ENCODE data around the gene ARPC3. TPM values are rescaled to one million over a fixed set of nuclear protein-coding genes. Genes with fewer than 3 reads are reported as not detected.
A peak's percentile ranks its signal among the peaks of the same experiment; 100 is the strongest.
"Not testable (repeated sequence)": the region's sequence is repeated elsewhere in the genome, so short reads cannot be mapped to it uniquely, and the experiment has no call there.

The ARPC3 gene
- total RNA-seq, 1 donor from 2014 or later: 290 TPM

GRCh38 chr12:110451263-110451662 lies 1.1 kb upstream of the ARPC3 start:
- intact Hi-C loops (cut with micrococcal nuclease): loop anchor here (2.0 kb wide), 1 partner anchor 62 kb away; no protein-coding TSS in a partner anchor
- Mint-ChIP-seq H3K27ac (peak overlapping the region; percentile 83), H3K27me3 (ENCODE audit: insufficient read depth) (no peaks in the 10 kb centered on the region), H3K4me3 (peak overlapping the region; percentile 100), H3K36me3 (ENCODE audit: low read depth) (peaks cover 33% of the 10 kb centered on the region), H3K4me1 (ENCODE audit: low read depth) (peaks cover 36% of the 10 kb centered on the region), H3K9me3 (no peaks in the 10 kb centered on the region)
- DNase-seq (ENCODE audit: low spot score): no peak

- peaks cover 35% of the 10 kb centered on the region for H3K4me1 Mint-ChIP-seq (ENCODE audit: low read depth)
- DNase-seq (ENCODE audit: low spot score): no peak
- no peak overlapping the region for H3K4me3 Mint-ChIP-seq
- H3K27me3 Mint-ChIP-seq (ENCODE audit: insufficient read depth): no peaks in the 10 kb centered on the region
- H3K36me3 Mint-ChIP-seq (ENCODE audit: low read depth): peaks cover 29% of the 10 kb centered on the region
- intact Hi-C loops (cut with micrococcal nuclease): no loop called here
- H3K9me3 Mint-ChIP-seq: no peaks in the 10 kb centered on the region
- no peak overlapping the region for H3K27ac Mint-ChIP-seq
Observed at GRCh38 chr12:110444455-110444854, 5.7 kb downstream of the ARPC3 start.

- H3K36me3 Mint-ChIP-seq (ENCODE audit: low read depth): peaks cover 34% of the 10 kb centered on the region
- H3K4me3 Mint-ChIP-seq: no peak overlapping the region
- no peak for DNase-seq (ENCODE audit: low spot score)
- no peak overlapping the region for H3K27ac Mint-ChIP-seq
- no peaks in the 10 kb centered on the region for H3K4me1 Mint-ChIP-seq (ENCODE audit: low read depth)
- intact Hi-C loops (cut with micrococcal nuclease): no loop called here
- no peaks in the 10 kb centered on the region for H3K9me3 Mint-ChIP-seq
- H3K27me3 Mint-ChIP-seq (ENCODE audit: insufficient read depth): no peaks in the 10 kb centered on the region
Observed at GRCh38 chr12:110436231-110436630, 13.9 kb downstream of the ARPC3 start.

- Mint-ChIP-seq H3K36me3 (ENCODE audit: low read depth) (peaks cover 21% of the 10 kb centered on the region), H3K27me3 (ENCODE audit: insufficient read depth) (peaks cover 4% of the 10 kb centered on the region), H3K4me3 (no peak overlapping the region), H3K4me1 (ENCODE audit: low read depth) (no peaks in the 10 kb centered on the region), H3K9me3 (no peaks in the 10 kb centered on the region), H3K27ac (no peak overlapping the region)
- DNase-seq (ENCODE audit: low spot score): no peak
- intact Hi-C loops (cut with micrococcal nuclease): loop anchor here (1.0 kb wide), 7 partner anchors 18 to 332 kb away; partner anchors contain the start of genes ARPC3, ATP2A2, FAM216A and GPN3
Observed at GRCh38 chr12:110431957-110432587, 18.1 kb downstream of the ARPC3 start.

- DNase-seq (ENCODE audit: low spot score); H3K27ac Mint-ChIP-seq; intact Hi-C loops (cut with micrococcal nuclease); H3K36me3 Mint-ChIP-seq (ENCODE audit: low read depth); H3K4me1 Mint-ChIP-seq (ENCODE audit: low read depth); H3K9me3 Mint-ChIP-seq; H3K4me3 Mint-ChIP-seq; H3K27me3 Mint-ChIP-seq (ENCODE audit: insufficient read depth): not testable (repeated sequence)
Observed at GRCh38 chr12:110429676-110430075, 20.5 kb downstream of the ARPC3 start.

GRCh38 chr12:110426406-110426805 lies 23.7 kb downstream of the ARPC3 start:
- no peak overlapping the region for H3K27ac Mint-ChIP-seq
- H3K27me3 Mint-ChIP-seq (ENCODE audit: insufficient read depth): peaks cover 28% of the 10 kb centered on the region
- intact Hi-C loops (cut with micrococcal nuclease): no loop called here
- no peak for DNase-seq (ENCODE audit: low spot score)
- no peaks in the 10 kb centered on the region for H3K36me3 Mint-ChIP-seq (ENCODE audit: low read depth)
- H3K4me1 Mint-ChIP-seq (ENCODE audit: low read depth): no peaks in the 10 kb centered on the region
- no peak overlapping the region for H3K4me3 Mint-ChIP-seq
- H3K9me3 Mint-ChIP-seq: no peaks in the 10 kb centered on the region

- no peak overlapping the region for H3K27ac Mint-ChIP-seq
- intact Hi-C loops (cut with micrococcal nuclease): no loop called here
- no peaks in the 10 kb centered on the region for H3K36me3 Mint-ChIP-seq (ENCODE audit: low read depth)
- no peak for DNase-seq (ENCODE audit: low spot score)
- H3K4me1 Mint-ChIP-seq (ENCODE audit: low read depth): no peaks in the 10 kb centered on the region
- no peaks in the 10 kb centered on the region for H3K9me3 Mint-ChIP-seq
- peaks cover 37% of the 10 kb centered on the region for H3K27me3 Mint-ChIP-seq (ENCODE audit: insufficient read depth)
- H3K4me3 Mint-ChIP-seq: no peak overlapping the region
Observed at GRCh38 chr12:110424237-110424636, 25.9 kb downstream of the ARPC3 start.

GRCh38 chr12:110421701-110422100 lies 28.4 kb downstream of the ARPC3 start:
- Mint-ChIP-seq H3K27ac (no peak overlapping the region), H3K27me3 (ENCODE audit: insufficient read depth) (peaks cover 42% of the 10 kb centered on the region), H3K36me3 (ENCODE audit: low read depth) (no peaks in the 10 kb centered on the region), H3K4me1 (ENCODE audit: low read depth) (no peaks in the 10 kb centered on the region), H3K4me3 (no peak overlapping the region), H3K9me3 (no peaks in the 10 kb centered on the region)
- intact Hi-C loops (cut with micrococcal nuclease): no loop called here
- no peak for DNase-seq (ENCODE audit: low spot score)

GRCh38 chr12:110421159-110421661 lies 28.9 kb downstream of the ARPC3 start:
- Mint-ChIP-seq H3K27ac (no peak overlapping the region), H3K4me3 (no peak overlapping the region), H3K27me3 (ENCODE audit: insufficient read depth) (peaks cover 42% of the 10 kb centered on the region), H3K9me3 (no peaks in the 10 kb centered on the region), H3K36me3 (ENCODE audit: low read depth) (no peaks in the 10 kb centered on the region), H3K4me1 (ENCODE audit: low read depth) (no peaks in the 10 kb centered on the region)
- no peak for DNase-seq (ENCODE audit: low spot score)
- intact Hi-C loops (cut with micrococcal nuclease): no loop called here

GRCh38 chr12:110420644-110421043 lies 29.5 kb downstream of the ARPC3 start:
- H3K9me3 Mint-ChIP-seq; H3K27ac Mint-ChIP-seq; H3K36me3 Mint-ChIP-seq (ENCODE audit: low read depth); H3K4me1 Mint-ChIP-seq (ENCODE audit: low read depth); DNase-seq (ENCODE audit: low spot score); intact Hi-C loops (cut with micrococcal nuclease); H3K4me3 Mint-ChIP-seq: not testable (repeated sequence)
- peaks cover 42% of the 10 kb centered on the region for H3K27me3 Mint-ChIP-seq (ENCODE audit: insufficient read depth)

GRCh38 chr12:110417113-110417512 lies 33.0 kb downstream of the ARPC3 start:
- H3K4me1 Mint-ChIP-seq (ENCODE audit: low read depth); DNase-seq (ENCODE audit: low spot score); H3K27ac Mint-ChIP-seq; H3K36me3 Mint-ChIP-seq (ENCODE audit: low read depth); H3K4me3 Mint-ChIP-seq; intact Hi-C loops (cut with micrococcal nuclease); H3K9me3 Mint-ChIP-seq: not testable (repeated sequence)
- peaks cover 28% of the 10 kb centered on the region for H3K27me3 Mint-ChIP-seq (ENCODE audit: insufficient read depth)

- intact Hi-C loops (cut with micrococcal nuclease); H3K9me3 Mint-ChIP-seq; H3K4me3 Mint-ChIP-seq; H3K36me3 Mint-ChIP-seq (ENCODE audit: low read depth); H3K27ac Mint-ChIP-seq; H3K4me1 Mint-ChIP-seq (ENCODE audit: low read depth); DNase-seq (ENCODE audit: low spot score): not testable (repeated sequence)
- H3K27me3 Mint-ChIP-seq (ENCODE audit: insufficient read depth): peaks cover 17% of the 10 kb centered on the region
Observed at GRCh38 chr12:110410086-110410485, 40.1 kb downstream of the ARPC3 start.

- not testable (repeated sequence) for H3K4me3 Mint-ChIP-seq; H3K27me3 Mint-ChIP-seq (ENCODE audit: insufficient read depth); DNase-seq (ENCODE audit: low spot score); H3K27ac Mint-ChIP-seq; H3K9me3 Mint-ChIP-seq
- H3K36me3 Mint-ChIP-seq (ENCODE audit: low read depth): peaks cover 12% of the 10 kb centered on the region
- H3K4me1 Mint-ChIP-seq (ENCODE audit: low read depth): peaks cover 22% of the 10 kb centered on the region
- intact Hi-C loops (cut with micrococcal nuclease): loop anchor here (2.0 kb wide), 1 partner anchor 124 kb away; the partner anchor contains the start of gene ATP2A2
Observed at GRCh38 chr12:110405126-110405662, 44.9 kb downstream of the ARPC3 start.

Data from activated T-helper 1 cell treated with anti-CD3 and anti-CD28 coated beads, Interleukin-12 subunit alpha, Interleukin-12 subunit beta, Interleukin-2, Interleukin-4 antibody, amounts not matched to agents 30 ng/mL and 10 ng/mL and 1 ng/mL, durations not matched to agents 14 hours and 24 hours and 36 hours (primary cell).